Measurements from ENCODE around the gene NCAPG2.

The NCAPG2 gene

DNA sequence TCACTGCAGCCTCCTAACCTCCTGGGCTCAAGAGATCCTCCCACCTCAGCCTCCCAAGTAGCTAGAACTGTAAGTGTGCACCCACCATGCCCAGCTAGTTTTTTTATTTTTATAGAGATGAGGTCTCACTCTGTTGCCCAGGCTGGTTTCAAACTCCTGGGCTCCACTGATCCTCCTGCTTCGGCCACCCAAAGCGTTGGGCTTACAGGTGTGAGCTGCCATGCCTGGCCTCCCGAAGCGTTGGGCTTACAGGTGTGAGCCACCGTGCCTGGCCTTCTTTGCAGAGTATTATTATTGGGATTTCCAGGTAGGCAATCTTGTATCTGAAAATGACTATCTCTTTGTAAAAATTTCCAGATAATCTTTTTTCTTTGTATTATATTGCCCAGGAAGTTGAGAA, 23.1 kb upstream of the NCAPG2 start:
- Histone ChIP-seq H3K27ac (ENCODE audit: low read depth in 2 of 2, low read length in 2 of 2) (no peak overlapping the region), H3K36me3 (ENCODE audit: control insufficient read depth in 2 of 2, insufficient read depth in 2 of 2, low read length in 2 of 2) (peaks cover 6 to 12% of the 10 kb centered on the region in 2 donors), H3K9ac (ENCODE audit: low read depth in 1 of 2, low read length in 2 of 2) (no peak overlapping the region), H3K9me3 (ENCODE audit: control insufficient read depth in 2 of 2, low read length in 2 of 2) (no peaks in the 10 kb centered on the region), H3K27me3 (ENCODE audit: control insufficient read depth in 2 of 2, insufficient read depth in 2 of 2, low read length in 2 of 2) (no peaks in the 10 kb centered on the region), H3K4me3 (ENCODE audit: low read length in 2 of 2) (no peak overlapping the region), H3K4me1 (ENCODE audit: control insufficient read depth in 2 of 2, insufficient read depth in 2 of 2, low read length in 2 of 2) (no peaks in the 10 kb centered on the region)

GRCh38 chr7:158726277-158726807, 21.7 kb upstream of the NCAPG2 start:
- Histone ChIP-seq H3K27me3 (ENCODE audit: control insufficient read depth in 2 of 2, insufficient read depth in 2 of 2, low read length in 2 of 2) (no peaks in the 10 kb centered on the region), H3K9ac (ENCODE audit: low read depth in 1 of 2, low read length in 2 of 2) (no peak overlapping the region), H3K27ac (ENCODE audit: low read depth in 2 of 2, low read length in 2 of 2) (no peak overlapping the region), H3K36me3 (ENCODE audit: control insufficient read depth in 2 of 2, insufficient read depth in 2 of 2, low read length in 2 of 2) (peaks cover 5 to 6% of the 10 kb centered on the region in 2 donors), H3K4me3 (ENCODE audit: low read length in 2 of 2) (no peak overlapping the region), H3K4me1 (ENCODE audit: control insufficient read depth in 2 of 2, insufficient read depth in 2 of 2, low read length in 2 of 2) (no peaks in the 10 kb centered on the region), H3K9me3 (ENCODE audit: control insufficient read depth in 2 of 2, low read length in 2 of 2) (no peaks in the 10 kb centered on the region)

DNA sequence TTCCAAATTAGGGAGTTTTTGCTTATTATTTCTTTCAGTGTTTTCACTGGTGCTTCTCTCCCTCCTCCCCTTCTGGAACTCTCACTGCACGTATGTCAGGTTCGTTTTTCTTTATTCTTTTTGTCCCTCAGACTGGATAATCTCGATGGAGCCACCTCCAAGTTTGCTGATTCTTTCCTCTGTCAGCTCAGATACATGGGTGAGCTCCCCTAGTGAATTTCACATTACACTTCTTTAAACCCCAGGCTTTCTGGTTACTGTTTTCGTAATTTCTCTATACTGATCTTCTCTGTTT, 20.8 kb upstream of the NCAPG2 start:
- H3K9ac ChIP-seq (ENCODE audit: low read depth in 1 of 2, low read length in 2 of 2): no peak overlapping the region
- H3K36me3 ChIP-seq (ENCODE audit: control insufficient read depth in 2 of 2, insufficient read depth in 2 of 2, low read length in 2 of 2): peaks cover 2 to 6% of the 10 kb centered on the region in 2 donors
- H3K9me3 ChIP-seq (ENCODE audit: control insufficient read depth in 2 of 2, low read length in 2 of 2): no peaks in the 10 kb centered on the region
- H3K27ac ChIP-seq (ENCODE audit: low read depth in 2 of 2, low read length in 2 of 2): no peak overlapping the region
- no peak overlapping the region for H3K4me3 ChIP-seq (ENCODE audit: low read length in 2 of 2)
- no peaks in the 10 kb centered on the region for H3K27me3 ChIP-seq (ENCODE audit: control insufficient read depth in 2 of 2, insufficient read depth in 2 of 2, low read length in 2 of 2)
- H3K4me1 ChIP-seq (ENCODE audit: control insufficient read depth in 2 of 2, insufficient read depth in 2 of 2, low read length in 2 of 2): no peaks in the 10 kb centered on the region

- Histone ChIP-seq H3K4me1 (ENCODE audit: control insufficient read depth in 2 of 2, insufficient read depth in 2 of 2, low read length in 2 of 2) (no peaks in the 10 kb centered on the region), H3K36me3 (ENCODE audit: control insufficient read depth in 2 of 2, insufficient read depth in 2 of 2, low read length in 2 of 2) (no peaks in the 10 kb centered on the region), H3K9ac (ENCODE audit: low read depth in 1 of 2, low read length in 2 of 2) (no peak overlapping the region), H3K4me3 (ENCODE audit: low read length in 2 of 2) (no peak overlapping the region), H3K27ac (ENCODE audit: low read depth in 2 of 2, low read length in 2 of 2) (no peak overlapping the region), H3K27me3 (ENCODE audit: control insufficient read depth in 2 of 2, insufficient read depth in 2 of 2, low read length in 2 of 2) (no peaks in the 10 kb centered on the region), H3K9me3 (ENCODE audit: control insufficient read depth in 2 of 2, low read length in 2 of 2) (no peaks in the 10 kb centered on the region)
Measured at GRCh38 chr7:158724658-158725505, 20.3 kb upstream of the NCAPG2 start.

DNA sequence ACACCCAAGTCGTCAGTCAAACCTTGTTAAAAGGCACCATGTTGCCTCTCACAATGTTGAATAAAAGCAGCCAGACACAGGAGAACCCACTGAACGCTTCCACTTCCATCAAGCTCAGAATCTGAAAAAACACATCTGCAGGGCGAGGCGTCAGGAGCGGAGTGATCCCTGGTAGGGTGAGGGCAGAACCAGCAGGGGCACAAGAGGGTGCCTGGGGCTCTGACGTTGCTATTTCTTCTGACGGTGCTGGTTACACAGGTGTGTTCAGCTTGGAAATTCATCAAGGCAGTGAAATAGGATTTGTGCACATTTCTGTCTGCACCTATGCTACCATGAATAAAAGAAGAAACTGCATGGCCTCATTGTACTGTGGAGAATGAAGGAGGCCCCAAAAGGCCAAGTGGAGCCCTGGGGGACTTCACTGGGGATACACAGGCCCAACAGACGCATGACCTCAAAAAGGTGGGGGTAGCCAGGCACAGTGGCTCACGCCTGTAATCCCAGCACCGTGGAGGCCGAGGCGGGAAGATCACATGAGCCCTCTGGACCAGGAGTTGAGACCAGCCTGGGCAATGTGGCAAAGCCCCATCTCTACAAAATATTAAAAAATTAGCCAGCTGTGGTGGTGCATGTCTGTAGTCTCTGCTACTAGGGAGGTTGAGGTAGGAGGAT, 19.2 kb upstream of the NCAPG2 start:
- Histone ChIP-seq H3K27ac (ENCODE audit: low read depth in 2 of 2, low read length in 2 of 2) (no peak overlapping the region), H3K4me3 (ENCODE audit: low read length in 2 of 2) (no peak overlapping the region), H3K9ac (ENCODE audit: low read depth in 1 of 2, low read length in 2 of 2) (no peak overlapping the region), H3K27me3 (ENCODE audit: control insufficient read depth in 2 of 2, insufficient read depth in 2 of 2, low read length in 2 of 2) (no peaks in the 10 kb centered on the region), H3K9me3 (ENCODE audit: control insufficient read depth in 2 of 2, low read length in 2 of 2) (no peaks in the 10 kb centered on the region), H3K4me1 (ENCODE audit: control insufficient read depth in 2 of 2, insufficient read depth in 2 of 2, low read length in 2 of 2) (no peaks in the 10 kb centered on the region), H3K36me3 (ENCODE audit: control insufficient read depth in 2 of 2, insufficient read depth in 2 of 2, low read length in 2 of 2) (no peaks in the 10 kb centered on the region)

DNA sequence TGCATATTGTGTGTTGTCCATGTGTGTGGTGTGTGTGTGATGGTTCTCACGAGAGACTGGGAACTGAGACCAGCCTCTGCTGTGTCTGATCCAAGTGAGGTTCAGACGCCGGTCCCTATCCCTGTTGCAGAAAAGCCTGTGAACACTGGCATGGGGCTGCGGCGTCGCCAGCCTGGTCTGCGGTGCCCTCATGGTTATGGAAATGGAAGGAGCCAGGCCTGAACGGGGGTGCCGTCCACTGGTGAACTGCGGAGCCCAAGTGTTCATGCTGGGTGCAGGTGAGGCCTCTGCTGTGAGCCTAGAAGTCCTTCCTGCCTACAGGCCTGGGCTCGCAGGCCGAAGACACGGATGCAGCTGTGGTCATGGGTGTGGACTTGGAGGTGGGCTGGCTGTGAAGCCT, 18.7 kb upstream of the NCAPG2 start:
- no peak overlapping the region for H3K9ac ChIP-seq (ENCODE audit: low read depth in 1 of 2, low read length in 2 of 2)
- no peak overlapping the region for H3K27ac ChIP-seq (ENCODE audit: low read depth in 2 of 2, low read length in 2 of 2)
- H3K4me3 ChIP-seq (ENCODE audit: low read length in 2 of 2): no peak overlapping the region
- no peaks in the 10 kb centered on the region for H3K27me3 ChIP-seq (ENCODE audit: control insufficient read depth in 2 of 2, insufficient read depth in 2 of 2, low read length in 2 of 2)
- no peaks in the 10 kb centered on the region for H3K36me3 ChIP-seq (ENCODE audit: control insufficient read depth in 2 of 2, insufficient read depth in 2 of 2, low read length in 2 of 2)
- no peaks in the 10 kb centered on the region for H3K4me1 ChIP-seq (ENCODE audit: control insufficient read depth in 2 of 2, insufficient read depth in 2 of 2, low read length in 2 of 2)
- no peaks in the 10 kb centered on the region for H3K9me3 ChIP-seq (ENCODE audit: control insufficient read depth in 2 of 2, low read length in 2 of 2)

DNA sequence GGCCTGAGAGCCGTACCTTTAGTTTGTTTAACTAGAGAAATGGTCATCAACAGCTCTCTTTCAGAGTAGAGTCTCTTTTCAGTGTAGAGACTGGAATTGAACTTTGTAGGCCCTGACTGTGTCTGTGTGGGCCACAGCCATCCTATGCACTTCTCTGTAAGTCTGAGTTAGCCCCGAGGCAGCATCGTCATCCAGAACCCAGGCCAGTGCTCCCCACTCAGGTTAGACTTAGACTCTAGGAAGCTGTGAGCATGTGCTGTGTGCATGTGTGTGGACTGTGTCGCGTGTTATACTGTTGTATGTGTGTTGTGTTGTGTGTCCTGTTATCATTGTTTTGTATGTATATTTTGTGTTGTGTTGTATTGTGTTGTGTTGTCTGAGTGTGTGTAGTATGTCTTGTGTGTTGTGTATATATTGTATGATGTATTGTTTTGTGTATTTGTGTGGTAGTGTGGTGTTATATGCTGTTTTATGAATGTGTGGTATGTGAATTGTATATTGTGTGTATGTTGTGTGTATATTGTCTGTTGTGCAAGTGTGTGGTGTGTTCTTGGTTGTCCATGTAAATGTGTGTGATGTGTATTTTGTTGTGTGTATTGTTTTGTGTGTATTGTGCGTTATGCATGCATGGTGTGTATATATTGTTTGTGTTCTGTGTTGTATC, 18.1 kb upstream of the NCAPG2 start:
- no peaks in the 10 kb centered on the region for H3K36me3 ChIP-seq (ENCODE audit: control insufficient read depth in 2 of 2, insufficient read depth in 2 of 2, low read length in 2 of 2)
- H3K4me3 ChIP-seq (ENCODE audit: low read length in 2 of 2): no peak overlapping the region
- H3K4me1 ChIP-seq (ENCODE audit: control insufficient read depth in 2 of 2, insufficient read depth in 2 of 2, low read length in 2 of 2): no peaks in the 10 kb centered on the region
- H3K27me3 ChIP-seq (ENCODE audit: control insufficient read depth in 2 of 2, insufficient read depth in 2 of 2, low read length in 2 of 2): no peaks in the 10 kb centered on the region
- H3K9me3 ChIP-seq (ENCODE audit: control insufficient read depth in 2 of 2, low read length in 2 of 2): no peaks in the 10 kb centered on the region
- H3K27ac ChIP-seq (ENCODE audit: low read depth in 2 of 2, low read length in 2 of 2): no peak overlapping the region
- H3K9ac ChIP-seq (ENCODE audit: low read depth in 1 of 2, low read length in 2 of 2): no peak overlapping the region

GRCh38 chr7:158720112-158720511, 15.5 kb upstream of the NCAPG2 start:
- no peaks in the 10 kb centered on the region for H3K9me3 ChIP-seq (ENCODE audit: control insufficient read depth in 2 of 2, low read length in 2 of 2)
- H3K4me1 ChIP-seq (ENCODE audit: control insufficient read depth in 2 of 2, insufficient read depth in 2 of 2, low read length in 2 of 2): no peaks in the 10 kb centered on the region
- H3K9ac ChIP-seq (ENCODE audit: low read depth in 1 of 2, low read length in 2 of 2): no peak overlapping the region
- no peak overlapping the region for H3K27ac ChIP-seq (ENCODE audit: low read depth in 2 of 2, low read length in 2 of 2)
- no peaks in the 10 kb centered on the region for H3K27me3 ChIP-seq (ENCODE audit: control insufficient read depth in 2 of 2, insufficient read depth in 2 of 2, low read length in 2 of 2)
- H3K4me3 ChIP-seq (ENCODE audit: low read length in 2 of 2): no peak overlapping the region
- no peaks in the 10 kb centered on the region for H3K36me3 ChIP-seq (ENCODE audit: control insufficient read depth in 2 of 2, insufficient read depth in 2 of 2, low read length in 2 of 2)

- no peak overlapping the region for H3K27ac ChIP-seq (ENCODE audit: low read depth in 2 of 2, low read length in 2 of 2)
- H3K9me3 ChIP-seq (ENCODE audit: control insufficient read depth in 2 of 2, low read length in 2 of 2): no peaks in the 10 kb centered on the region
- H3K4me3 ChIP-seq (ENCODE audit: low read length in 2 of 2): no peak overlapping the region
- no peaks in the 10 kb centered on the region for H3K27me3 ChIP-seq (ENCODE audit: control insufficient read depth in 2 of 2, insufficient read depth in 2 of 2, low read length in 2 of 2)
- no peaks in the 10 kb centered on the region for H3K4me1 ChIP-seq (ENCODE audit: control insufficient read depth in 2 of 2, insufficient read depth in 2 of 2, low read length in 2 of 2)
- no peak overlapping the region for H3K9ac ChIP-seq (ENCODE audit: low read depth in 1 of 2, low read length in 2 of 2)
- H3K36me3 ChIP-seq (ENCODE audit: control insufficient read depth in 2 of 2, insufficient read depth in 2 of 2, low read length in 2 of 2): no peaks in the 10 kb centered on the region
Measured at GRCh38 chr7:158716802-158717201, 12.2 kb upstream of the NCAPG2 start.

GRCh38 chr7:158710651-158711102, 6.1 kb upstream of the NCAPG2 start:
- H3K4me1 ChIP-seq (ENCODE audit: control insufficient read depth in 2 of 2, insufficient read depth in 2 of 2, low read length in 2 of 2): peaks cover 0 to 4% of the 10 kb centered on the region in 2 donors
- H3K27ac ChIP-seq (ENCODE audit: low read depth in 2 of 2, low read length in 2 of 2): no peak overlapping the region
- no peak overlapping the region for H3K9ac ChIP-seq (ENCODE audit: low read depth in 1 of 2, low read length in 2 of 2)
- H3K27me3 ChIP-seq (ENCODE audit: control insufficient read depth in 2 of 2, insufficient read depth in 2 of 2, low read length in 2 of 2): no peaks in the 10 kb centered on the region
- H3K9me3 ChIP-seq (ENCODE audit: control insufficient read depth in 2 of 2, low read length in 2 of 2): no peaks in the 10 kb centered on the region
- H3K4me3 ChIP-seq (ENCODE audit: low read length in 2 of 2): no peak overlapping the region
- H3K36me3 ChIP-seq (ENCODE audit: control insufficient read depth in 2 of 2, insufficient read depth in 2 of 2, low read length in 2 of 2): no peaks in the 10 kb centered on the region
